ENCODE results near the gene EEPD1. TPM values are rescaled to one million over a fixed set of nuclear protein-coding genes. Genes with fewer than 3 reads are reported as not detected.
A peak's percentile ranks its signal among the peaks of the same experiment; 100 is the strongest.

EEPD1 gene
- total RNA-seq, 1 donor from 2014 or later = 11.4 TPM

DNA sequence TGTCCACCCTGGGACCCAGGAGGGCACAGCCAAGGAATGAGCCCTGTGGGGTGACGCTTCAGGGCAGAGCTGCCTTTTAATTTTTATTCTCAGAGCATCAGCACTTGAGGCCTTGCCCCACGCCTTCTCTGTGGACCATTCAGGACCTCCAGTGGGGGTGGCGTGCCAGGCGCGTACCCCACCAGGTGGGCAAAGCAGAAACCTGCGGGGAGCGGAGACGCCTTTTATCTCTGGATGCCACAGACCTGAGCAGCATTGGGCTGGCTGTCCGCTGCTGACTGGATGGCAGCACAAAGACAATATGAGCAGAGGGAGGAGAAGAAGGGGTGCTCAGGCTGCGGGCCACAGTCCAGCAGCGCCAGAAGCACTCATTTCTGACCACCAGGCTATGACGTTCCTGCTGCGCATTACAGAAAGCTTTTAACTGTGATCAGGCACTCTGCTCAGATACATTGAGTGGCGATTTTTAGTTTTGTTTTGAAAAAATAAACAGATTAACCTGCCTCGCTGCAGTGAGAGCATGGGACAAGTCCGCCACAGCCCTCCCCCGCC lies 146.2 kb downstream of the EEPD1 start:
- DNase-seq (ENCODE audit: low spot score) = no peak

DNA sequence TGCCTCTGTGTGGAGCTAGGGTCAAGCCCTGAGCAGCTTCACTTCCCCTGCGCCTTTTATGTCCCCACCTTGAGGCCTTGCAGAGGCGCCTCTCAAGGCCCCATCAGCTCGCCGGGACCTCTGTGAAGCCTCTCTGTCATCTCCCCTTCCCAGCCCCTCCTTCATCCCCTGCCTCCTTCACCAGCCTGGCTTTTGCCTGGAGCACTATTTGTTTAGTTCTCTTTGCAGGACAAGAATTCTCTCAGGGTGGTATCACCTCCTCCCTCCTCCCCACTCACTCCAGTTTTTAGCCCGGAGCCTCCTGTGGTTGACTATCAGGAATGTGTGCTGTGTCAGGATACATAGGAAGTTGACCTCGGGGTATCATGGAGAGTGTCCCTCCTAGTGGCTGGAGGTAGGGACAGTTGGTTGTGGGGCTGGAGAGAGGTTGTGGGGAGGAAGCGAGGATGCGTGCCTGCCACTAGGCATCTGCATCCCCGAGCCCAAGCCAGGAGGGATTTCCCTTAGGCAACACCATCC lies 146.8 kb downstream of the EEPD1 start:
- no peak for DNase-seq (ENCODE audit: low spot score)

DNA sequence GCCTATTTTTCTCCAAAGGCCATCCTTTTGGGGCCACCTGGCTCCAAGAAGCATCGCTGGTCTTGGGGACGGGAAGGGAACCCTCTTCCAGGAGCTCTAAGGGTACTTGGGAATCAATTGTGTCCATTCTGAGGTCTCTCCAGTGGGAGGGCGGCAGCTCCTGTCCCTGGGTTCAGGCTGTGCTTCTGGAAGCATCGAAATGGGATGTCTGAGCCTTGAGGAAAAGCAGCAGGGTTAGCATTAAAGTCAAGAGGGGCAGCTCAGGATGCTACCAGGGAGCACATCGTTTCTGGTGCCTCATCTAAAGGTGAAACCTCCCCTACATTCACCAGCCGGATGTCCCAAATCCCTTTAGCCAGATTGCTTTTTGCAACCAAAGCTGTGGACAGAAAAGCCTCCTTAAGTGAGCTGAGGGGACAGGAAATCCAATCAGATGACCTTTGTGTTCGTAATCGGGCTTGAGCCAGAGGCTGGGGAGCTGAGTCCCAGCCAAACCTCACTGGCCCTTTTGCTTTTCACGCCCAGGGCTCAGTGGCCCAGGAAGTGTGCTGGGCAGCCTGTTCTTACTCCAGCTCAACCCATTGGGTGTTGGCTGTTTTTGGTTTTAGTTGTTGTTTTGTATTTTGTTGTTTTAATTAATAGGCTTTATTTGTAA lies 147.8 kb downstream of the EEPD1 start:
- no peak for DNase-seq (ENCODE audit: low spot score)

DNA sequence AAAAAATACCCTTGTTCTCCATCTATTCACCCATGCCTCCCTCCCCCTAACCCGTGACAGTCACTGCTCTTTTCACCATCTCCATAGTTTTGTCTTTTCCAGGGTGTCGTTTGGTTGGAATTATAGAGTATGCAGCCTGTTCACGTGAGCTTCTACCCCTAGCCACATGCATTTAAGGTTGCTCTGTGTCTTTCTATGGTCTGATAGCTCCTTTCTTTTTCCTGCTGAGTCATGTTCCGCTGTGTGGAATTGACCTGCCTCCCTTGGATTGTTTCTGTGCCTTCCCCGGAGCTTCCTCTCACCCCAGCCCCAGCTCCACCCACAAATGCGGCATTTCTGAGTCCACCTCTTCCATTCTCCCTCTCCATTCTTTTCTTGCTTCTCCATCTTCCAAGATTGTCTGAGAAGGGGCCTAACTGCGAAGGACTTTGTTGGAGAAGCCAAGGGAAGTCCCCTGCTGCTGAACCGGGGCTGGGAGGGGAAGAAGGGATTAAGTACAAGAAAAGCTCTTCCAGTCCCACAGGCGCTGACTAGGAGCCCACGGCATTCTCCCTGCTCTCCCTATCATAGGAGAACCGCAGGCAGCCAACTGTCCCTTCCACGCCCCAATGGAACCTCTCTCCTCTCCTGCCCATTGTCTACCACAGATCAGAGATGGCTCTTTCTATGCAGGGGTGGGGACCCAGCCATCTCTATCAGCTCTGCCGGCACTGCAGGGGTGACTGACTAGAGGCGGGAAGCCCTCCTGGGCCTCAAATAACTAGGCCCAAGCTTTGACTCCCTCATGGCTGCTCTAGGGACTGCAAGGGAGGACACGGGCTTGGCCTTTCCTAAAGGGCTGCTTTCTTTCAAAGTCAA lies 149.1 kb downstream of the EEPD1 start:
- DNase-seq (ENCODE audit: low spot score) = no peak

DNA sequence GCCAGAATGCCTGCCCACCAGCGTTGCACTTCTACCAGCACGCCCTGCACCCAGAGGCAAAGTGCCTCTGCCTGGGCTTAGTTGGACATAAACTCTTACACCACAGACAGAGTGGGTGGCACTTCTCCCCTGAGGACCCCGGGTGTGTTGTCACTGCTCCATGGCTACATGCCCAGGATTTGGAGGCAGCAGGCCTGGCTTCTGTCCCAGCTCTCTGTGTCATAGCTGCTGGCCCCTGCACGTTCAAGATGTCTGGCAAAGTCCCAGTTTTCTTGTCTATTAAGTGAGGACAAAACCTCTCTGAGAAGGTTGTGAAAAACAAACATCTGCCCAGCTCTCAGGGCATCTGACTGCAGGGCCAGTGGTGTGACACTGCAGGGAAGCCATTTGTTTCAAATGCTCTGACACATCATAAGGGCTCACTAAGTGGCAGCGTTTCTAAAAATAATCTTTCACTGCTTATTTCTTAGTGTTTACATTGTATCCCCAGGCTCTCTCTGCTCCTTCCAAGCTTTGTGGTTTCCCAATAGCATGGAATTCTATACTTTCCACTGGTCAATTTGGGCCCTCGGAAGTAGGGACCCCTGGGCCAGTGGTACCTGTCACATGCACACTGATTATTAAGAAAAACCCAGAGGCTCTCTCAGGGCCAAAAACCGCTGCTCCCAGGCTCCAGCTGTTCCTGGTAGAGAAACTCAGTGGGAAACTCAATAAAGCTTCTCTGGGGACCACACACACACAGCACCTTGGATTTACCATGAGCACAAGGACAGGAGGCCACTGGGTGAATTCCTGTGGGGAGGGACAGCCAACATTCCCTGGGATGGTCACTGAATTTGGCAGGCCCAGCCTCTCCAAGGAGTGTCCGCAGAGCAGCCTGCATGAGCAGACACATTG lies 150.4 kb downstream of the EEPD1 start:
- peak; percentile 89 for DNase-seq (ENCODE audit: low spot score)

DNA sequence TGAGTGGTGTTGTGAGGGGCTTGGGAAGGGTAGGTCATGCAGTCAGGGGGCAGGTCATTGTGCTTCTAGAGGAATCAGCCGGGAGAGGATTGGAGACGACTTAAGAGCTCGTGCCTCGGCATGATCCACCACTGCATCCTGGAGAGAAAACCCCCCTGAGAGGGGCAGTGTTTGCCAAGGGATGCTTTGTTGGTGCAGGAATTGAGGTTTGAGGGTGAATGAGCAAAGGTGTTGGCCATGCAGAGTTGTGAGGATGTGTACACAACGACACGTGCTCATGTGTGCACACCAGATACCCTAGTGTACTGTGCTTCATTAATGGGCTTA lies 151.0 kb downstream of the EEPD1 start:
- no peak for DNase-seq (ENCODE audit: low spot score)

DNA sequence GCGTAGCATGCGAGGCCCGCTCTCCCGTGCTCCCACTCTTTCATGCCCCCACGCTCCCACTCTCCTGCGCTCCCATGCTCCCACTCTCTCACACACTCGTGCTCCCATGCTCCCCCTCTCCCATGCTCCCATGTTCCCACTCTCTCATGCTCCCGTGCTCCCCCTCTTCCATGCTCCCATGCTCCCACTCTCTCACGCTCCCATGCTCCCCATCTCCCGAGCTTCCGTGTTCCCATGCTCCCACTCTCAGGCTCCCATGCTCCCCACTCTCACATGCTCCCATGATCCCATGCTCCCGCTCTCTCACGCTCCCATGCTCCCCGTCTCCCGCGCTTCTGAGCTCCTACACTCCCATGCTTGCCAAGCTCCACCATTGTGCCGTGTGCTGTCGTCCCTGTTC lies 152.2 kb downstream of the EEPD1 start:
- no peak for DNase-seq (ENCODE audit: low spot score)

DNA sequence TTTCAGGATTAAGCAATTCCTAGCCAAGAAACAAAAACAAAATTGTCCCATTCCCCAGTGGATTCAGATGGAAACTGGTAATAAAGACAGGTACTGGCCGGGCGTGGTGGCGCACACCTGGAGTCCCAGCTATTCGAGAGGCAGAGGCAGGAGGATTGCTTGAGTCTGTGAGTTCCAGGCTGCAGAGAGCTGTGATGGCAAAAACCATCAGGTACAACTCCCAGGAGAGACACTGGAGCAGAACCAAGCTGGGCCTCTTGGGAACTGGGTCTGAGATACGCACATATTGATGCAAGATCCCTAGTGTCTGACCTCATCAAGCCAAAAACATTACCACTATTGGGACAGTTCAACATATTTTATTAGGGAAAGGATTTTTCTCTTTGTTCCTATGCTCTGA lies 152.6 kb downstream of the EEPD1 start:
- peak; percentile 18 for DNase-seq (ENCODE audit: low spot score)

GRCh38 chr7:36306222-36306621 lies 153.2 kb downstream of the EEPD1 start:
- peak; percentile 3 for DNase-seq (ENCODE audit: low spot score)

DNA sequence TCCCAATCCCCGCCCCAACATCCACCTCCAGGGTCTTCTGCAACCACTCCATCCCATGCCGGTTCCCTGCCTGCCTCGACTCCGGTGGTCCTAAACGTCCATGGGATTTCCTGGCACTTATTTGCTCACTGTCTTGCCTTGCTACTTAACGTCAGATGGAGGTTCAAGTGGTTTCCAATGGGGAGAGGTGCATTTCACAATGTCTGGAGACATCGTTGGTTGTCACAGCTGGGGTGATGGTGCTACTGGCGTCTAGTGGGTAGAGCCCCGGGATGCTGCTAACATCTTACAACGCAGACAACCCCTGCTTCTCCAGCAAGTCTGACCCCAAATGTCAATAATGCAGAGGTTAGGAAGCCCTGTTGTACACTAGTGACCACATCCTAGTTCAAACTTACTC lies 153.7 kb downstream of the EEPD1 start:
- peak; percentile 35 for DNase-seq (ENCODE audit: low spot score)

DNA sequence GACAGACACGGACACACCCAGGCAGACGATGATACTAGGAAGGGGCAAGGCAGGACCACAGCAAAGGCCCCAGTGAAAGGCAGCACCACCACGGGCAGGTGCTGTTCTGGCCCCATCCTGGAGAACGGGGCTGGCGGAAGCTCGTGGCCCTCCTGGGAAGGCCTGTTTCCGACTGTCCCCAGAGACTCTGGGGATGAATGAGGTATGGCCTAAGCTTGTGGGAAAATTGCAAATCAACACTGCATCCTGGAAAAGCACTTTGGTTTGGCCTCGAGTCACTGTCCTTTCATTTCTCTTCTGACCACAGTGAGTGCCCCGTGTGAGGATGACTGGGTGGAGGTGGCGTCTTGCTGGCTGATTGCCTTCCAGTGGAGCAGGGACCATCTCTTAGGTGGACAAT lies 155.0 kb downstream of the EEPD1 start:
- DNase-seq (ENCODE audit: low spot score) = peak; percentile 36

DNA sequence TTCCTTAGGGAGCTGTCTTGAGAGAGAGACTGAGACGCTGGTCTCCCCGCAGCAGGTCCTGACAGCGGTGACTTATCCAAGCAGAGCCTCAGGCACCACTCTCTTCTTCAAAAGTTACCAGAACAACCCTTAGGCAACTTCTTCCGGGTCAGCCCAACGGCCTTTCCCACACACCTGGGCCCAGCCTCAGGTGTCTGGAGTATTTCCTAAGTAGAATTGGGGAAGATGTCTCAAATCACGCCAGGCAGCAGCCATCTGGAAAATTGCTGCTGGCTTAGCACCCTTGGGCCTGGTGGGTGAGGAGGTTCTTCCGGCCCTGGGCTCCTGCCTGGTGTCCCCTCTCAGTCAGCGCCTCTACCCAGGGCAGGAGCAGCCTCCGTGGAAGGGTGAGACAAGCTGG lies 156.2 kb downstream of the EEPD1 start:
- peak; percentile 32 for DNase-seq (ENCODE audit: low spot score)

DNA sequence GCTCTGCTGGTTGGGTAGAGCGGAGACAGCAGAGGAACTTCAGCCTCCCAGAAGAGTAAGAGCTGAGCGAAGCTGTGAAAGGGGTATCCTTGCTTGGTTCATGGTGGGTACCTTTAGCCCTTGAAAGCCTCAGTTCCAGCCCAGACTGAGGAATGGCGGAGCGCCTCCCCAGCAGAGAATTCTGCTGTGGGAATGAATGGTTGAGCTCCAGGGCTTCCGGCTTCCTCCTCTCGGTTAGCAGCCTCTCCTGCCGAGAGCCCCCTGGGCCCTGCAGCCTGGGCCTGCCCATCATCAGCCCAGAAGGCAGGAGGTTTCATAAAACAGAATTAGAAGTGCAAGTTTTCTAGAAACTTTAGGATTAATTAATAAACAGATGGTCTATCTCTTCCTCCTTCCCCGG lies 156.7 kb downstream of the EEPD1 start:
- no peak for DNase-seq (ENCODE audit: low spot score)

- DNase-seq (ENCODE audit: low spot score) = peak; percentile 8
These were observed 157.8 kb downstream of the EEPD1 start for GRCh38 chr7:36310897-36311296.

GRCh38 chr7:36311539-36311938 lies 158.5 kb downstream of the EEPD1 start:
- peak; percentile 22 for DNase-seq (ENCODE audit: low spot score)

DNA sequence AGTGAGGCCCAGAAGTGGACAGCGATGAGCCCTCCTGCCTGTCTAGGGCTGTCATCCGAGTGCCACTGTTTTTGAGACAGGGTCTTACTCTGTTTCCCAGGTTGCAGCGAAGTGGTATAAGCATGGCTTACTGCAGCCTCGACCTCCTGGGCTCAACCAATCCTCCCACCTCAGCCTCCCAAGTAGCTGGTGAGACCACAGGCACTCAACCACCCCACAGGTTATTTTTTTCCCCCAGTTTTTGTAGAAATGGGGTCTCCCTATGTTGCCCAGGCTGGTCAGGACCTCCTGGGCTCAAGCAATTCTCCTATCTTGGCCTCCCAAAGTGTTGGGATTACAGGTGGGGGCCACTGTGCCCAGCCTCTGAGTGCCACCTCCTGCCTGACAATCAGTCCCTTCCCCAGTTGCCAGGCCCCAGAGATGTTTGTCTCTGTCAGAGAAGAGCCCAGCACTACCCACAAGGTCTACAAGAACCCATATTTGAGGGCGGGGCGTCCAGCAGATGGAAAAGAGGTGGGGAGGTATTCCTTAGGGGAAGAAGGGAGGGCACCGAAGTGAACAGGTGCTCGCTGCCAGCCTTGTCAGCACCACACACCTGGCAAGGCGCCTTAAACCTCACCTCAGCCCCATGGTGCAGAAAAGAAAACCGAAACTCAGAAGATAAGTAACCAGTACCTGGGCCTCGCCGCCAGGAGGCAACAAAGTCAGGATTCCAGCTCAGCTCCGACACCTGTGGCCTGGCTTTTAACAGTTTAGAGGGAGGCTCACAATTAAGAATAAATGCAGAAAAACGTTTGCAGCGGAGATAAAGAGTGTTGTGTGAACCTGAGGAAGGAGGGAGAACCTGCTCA lies 159.2 kb downstream of the EEPD1 start:
- peak; percentile 37 for DNase-seq (ENCODE audit: low spot score)

DNA sequence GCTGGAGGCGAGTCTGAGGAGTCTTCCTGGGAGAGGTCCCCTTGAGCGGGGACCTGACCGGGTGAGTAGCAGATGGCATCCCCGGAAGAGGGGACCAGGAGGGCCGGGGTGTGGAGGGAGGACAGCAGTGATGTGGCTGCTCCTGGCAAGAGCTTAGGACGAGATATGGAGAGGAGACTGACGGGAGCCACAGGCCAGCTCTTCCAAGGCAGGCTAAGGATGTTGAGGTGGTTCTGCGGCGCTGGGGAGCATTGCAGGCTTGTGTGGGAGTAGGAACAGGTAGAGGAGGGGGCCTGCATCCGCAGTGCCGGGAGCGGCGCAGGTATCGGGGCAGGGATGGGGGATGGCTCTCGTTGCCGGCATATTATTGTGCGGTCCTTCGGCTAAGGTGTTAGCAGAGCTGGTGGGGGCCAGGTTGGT lies 159.9 kb downstream of the EEPD1 start:
- peak; percentile 39 for DNase-seq (ENCODE audit: low spot score)

GRCh38 chr7:36313607-36314006 lies 160.6 kb downstream of the EEPD1 start:
- DNase-seq (ENCODE audit: low spot score) = peak; percentile 26

DNA sequence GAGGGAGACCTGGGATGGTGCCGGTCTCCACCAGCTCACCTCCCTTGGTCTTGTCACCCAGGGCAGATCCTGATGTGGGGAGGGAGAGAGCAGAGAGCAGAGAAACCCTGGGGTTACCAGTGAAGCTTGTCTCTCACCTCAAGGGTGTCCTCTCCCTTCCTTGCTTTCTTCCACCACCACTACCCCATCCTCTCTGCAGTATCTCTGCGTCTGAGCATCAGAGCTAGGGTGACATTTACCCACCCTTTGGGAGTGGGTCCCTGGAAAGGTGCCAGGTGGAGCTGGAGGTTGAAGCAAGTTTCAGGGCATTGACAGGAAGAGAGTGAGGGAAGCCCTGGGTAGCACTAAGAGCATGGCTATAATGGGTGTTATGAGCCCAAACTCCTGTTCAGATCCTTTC lies 161.4 kb downstream of the EEPD1 start:
- peak; percentile 31 for DNase-seq (ENCODE audit: low spot score)

GRCh38 chr7:36315309-36315944 lies 162.4 kb downstream of the EEPD1 start:
- no peak for DNase-seq (ENCODE audit: low spot score)

Data from ureter (tissue), 1 donor.